Brain microvascular endothelial cell (primary cell): ENCODE measurements around the gene JAG1.
A peak's percentile ranks its signal among the peaks of the same experiment; 100 is the strongest.

ENCODE experiments used
- DNase-seq: peaks from one replicate; pipeline ENCODE4 v3.0.0-alpha.2; 2020
- H3K27ac ChIP-seq: fragments of 250-450 bp; sonication (Bioruptor Pico); 2 replicates; pipeline ENCODE4 v1.5.1; 2020; ENCODE audit warnings: mild to moderate bottlenecking, moderate library complexity
- H3K27me3 ChIP-seq: fragments of 250-450 bp; sonication (Bioruptor Pico); replicated peaks from 2 replicates; pipeline ENCODE4 v1.5.1; 2020; ENCODE audit warnings: mild to moderate bottlenecking
- H3K36me3 ChIP-seq: fragments of 250-450 bp; sonication (Bioruptor Pico); replicated peaks from 2 replicates; pipeline ENCODE4 v1.5.1; 2020; ENCODE audit warnings: mild to moderate bottlenecking
- H3K4me3 ChIP-seq: 2 replicates; pipeline ENCODE4 v1.5.1; 2011; ENCODE audit warnings: low read depth, mild to moderate bottlenecking, control low read depth, low read length, moderate library complexity
- CTCF ChIP-seq: IDR thresholded peaks from 2 replicates; pipeline ENCODE4 v1.5.1; 2011; ENCODE audit warnings: low read depth, mild to moderate bottlenecking, moderate library complexity, low read length, control low read depth, inconsistent platforms; ENCODE audit errors: missing control alignments
- in situ Hi-C: cut with HindIII; loops from 2 replicates; pipeline ENCODE4 v1.10.0; 2017; ENCODE audit warnings: low sequenced_read_pairs, low pct_ligation_motif_present

JAG1 gene

GRCh38 chr20:10648651-10649050 is 25.1 kb downstream of the JAG1 start:
- Histone ChIP-seq H3K36me3 (peaks cover 79% of the 10 kb centered on the region), H3K4me3 (no peak overlapping the region), H3K27ac (peak overlapping the region; percentile 99), H3K27me3 (no peaks in the 10 kb centered on the region)
- DNase-seq: peak; percentile 92
- in situ Hi-C loops: no loop called here
- no peak for TF ChIP-seq CTCF

GRCh38 chr20:10647909-10648308 is 25.9 kb downstream of the JAG1 start:
- Histone ChIP-seq H3K36me3 (peaks cover 82% of the 10 kb centered on the region), H3K27me3 (no peaks in the 10 kb centered on the region), H3K27ac (peak overlapping the region; percentile 99), H3K4me3 (no peak overlapping the region)
- no peak for TF ChIP-seq CTCF
- in situ Hi-C loops: no loop called here
- no peak for DNase-seq

- H3K36me3 ChIP-seq: peaks cover 84% of the 10 kb centered on the region
- TF ChIP-seq CTCF: peak; percentile 68
Observed at GRCh38 chr20:10647471-10647870, 26.3 kb downstream of the JAG1 start.

DNA sequence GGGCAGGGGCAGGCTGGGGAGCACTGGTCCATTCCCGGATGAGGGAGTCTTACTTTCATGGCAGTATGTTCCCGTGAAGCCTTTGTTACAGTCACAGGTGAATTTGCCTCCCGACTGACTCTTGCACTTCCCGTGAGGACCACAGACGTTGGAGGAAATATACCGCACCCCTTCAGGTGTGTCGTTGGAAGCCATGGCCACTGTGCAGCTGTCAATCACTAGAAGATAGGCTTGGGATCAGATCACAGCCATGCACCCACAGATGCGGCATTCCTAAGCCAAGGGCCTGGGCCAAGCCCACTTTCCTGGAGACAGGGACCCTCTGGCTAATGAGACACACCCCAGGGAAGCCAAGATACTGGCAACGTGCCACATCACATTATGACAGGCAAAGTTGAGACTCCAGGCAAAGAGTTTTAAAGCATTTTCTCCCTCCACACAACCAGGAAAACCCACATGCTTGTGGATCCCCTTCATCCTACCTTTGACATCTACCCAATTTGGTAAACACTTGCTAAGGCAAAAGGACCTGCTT is 26.8 kb downstream of the JAG1 start:
- in situ Hi-C loops: no loop called here
- Histone ChIP-seq H3K27ac (no peak overlapping the region), H3K36me3 (peaks cover 89% of the 10 kb centered on the region), H3K27me3 (no peaks in the 10 kb centered on the region), H3K4me3 (no peak overlapping the region)
- TF ChIP-seq CTCF: no peak
- no peak for DNase-seq

More at GRCh38 chr20:10647471-10647870, 26.3 kb downstream of the JAG1 start:
- Histone ChIP-seq H3K27ac (peak overlapping the region; percentile 99), H3K4me3 (no peak overlapping the region), H3K27me3 (no peaks in the 10 kb centered on the region)
- in situ Hi-C loops: no loop called here
- DNase-seq: no peak

GRCh38 chr20:10646006-10646405 is 27.8 kb downstream of the JAG1 start:
- in situ Hi-C loops: no loop called here
- H3K27ac ChIP-seq: no peak overlapping the region

More at GRCh38 chr20:10646006-10646405, 27.8 kb downstream of the JAG1 start:
- Histone ChIP-seq H3K36me3 (peaks cover 94% of the 10 kb centered on the region), H3K4me3 (no peak overlapping the region), H3K27me3 (no peaks in the 10 kb centered on the region)
- no peak for DNase-seq
- TF ChIP-seq CTCF: no peak
